K562 (cell line): ENCODE results near the gene CRLF2.

Experiments used
- MAFG ChIP-seq: fragments of 450-650 bp; conservative IDR thresholded peaks from 2 replicates; pipeline ENCODE4 v1.6.1; 2016; ENCODE audit warnings: missing genetic modification characterization, missing compliant biosample characterization
- PHF21A ChIP-seq: fragments of 450-650 bp; IDR thresholded peaks from 2 replicates; pipeline ENCODE4 v1.6.1; 2017; ENCODE audit warnings: low read depth, borderline replicate concordance
- TARDBP ChIP-seq: fragments of 450-650 bp; IDR thresholded peaks from 2 replicates; pipeline ENCODE4 v1.6.1; 2016
- TGIF2 ChIP-seq: sonication (generic); formaldehyde crosslinking; IDR thresholded peaks from 2 replicates; pipeline ENCODE4 v1.8.1; 2022; ENCODE audit warnings: mild to moderate bottlenecking, missing genetic modification reagents, moderate library complexity

- TF ChIP-seq TGIF2 (no peak), TARDBP (no peak), PHF21A (no peak), MAFG (no peak)
Observed at GRCh38 chrX:1210844-1211243, 1.6 kb downstream of the CRLF2 start.
